ENCODE data around the gene EDDM3A. TPM values are rescaled to one million over a fixed set of nuclear protein-coding genes. Genes with fewer than 3 reads are reported as not detected.
"Not testable (repeated sequence)": the region's sequence is repeated elsewhere in the genome, so short reads cannot be mapped to it uniquely, and the experiment has no call there.

Gene EDDM3A, protein sequence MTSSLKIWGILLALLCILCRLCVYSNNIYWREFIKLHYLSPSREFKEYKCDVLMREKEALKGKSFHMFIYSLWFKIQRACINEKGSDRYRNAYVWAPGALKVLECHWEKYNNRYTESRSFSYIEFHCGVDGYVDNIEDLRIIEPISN
- total RNA-seq (not detected), polyA plus RNA-seq (not detected)

DNA sequence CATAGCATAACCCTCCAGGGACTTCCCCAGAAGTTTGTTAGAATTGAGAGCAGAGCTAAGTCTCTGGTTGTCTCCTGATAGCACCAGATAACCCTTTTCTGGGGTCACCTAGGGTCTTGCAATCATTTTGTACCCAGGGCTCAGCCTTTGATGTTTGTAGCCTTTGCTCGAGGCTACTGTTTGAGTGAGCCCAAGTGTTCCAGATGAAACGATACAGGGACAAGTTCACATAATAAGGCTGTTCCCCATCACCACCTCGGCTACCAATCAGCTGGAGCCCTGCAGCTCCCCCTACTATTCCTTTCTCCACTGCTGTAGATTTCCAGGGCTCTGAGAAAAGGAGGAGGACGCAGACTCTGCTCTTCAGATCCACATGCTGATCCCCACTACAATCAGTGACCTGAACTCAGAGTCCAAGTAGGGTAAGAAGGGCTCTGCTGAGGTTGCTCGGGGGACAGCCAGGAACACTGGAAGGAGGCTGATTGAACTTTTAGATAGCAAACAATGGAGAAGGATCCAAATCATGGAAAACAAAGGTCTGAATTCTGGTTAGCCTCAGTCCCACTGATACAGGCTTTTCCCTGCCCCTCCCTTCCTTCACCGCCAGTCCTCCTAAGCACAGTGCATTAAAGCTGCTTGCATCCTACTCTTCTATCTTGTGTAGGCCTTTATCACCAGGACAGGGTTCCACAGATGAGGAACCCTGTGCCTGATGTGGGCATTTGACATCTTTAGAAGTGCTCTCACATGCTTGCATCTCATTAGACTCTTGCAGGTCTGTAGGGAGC, at the start of gene EDDM3A:
EDDM3A (plus strand) TSS at position 317 of the 788 bp plus-strand sequence. CDS start 1,694 bp downstream, outside the sequence.
- Histone ChIP-seq H3K4me3 (ENCODE audit: low read depth, low read length) (no peak within 1 kb of the TSS), H3K4me1 (ENCODE audit: insufficient read depth) (no peaks in the 10 kb centered on the region), H3K27ac (ENCODE audit: low read depth) (no peak within 1 kb of the TSS), H3K36me3 (ENCODE audit: insufficient read depth) (no peaks in the 10 kb centered on the region)
- no peak for DNase-seq (ENCODE audit: extremely low spot score)
- 64% methylated on average over 6 of the region's 6 CpGs for WGBS

DNA sequence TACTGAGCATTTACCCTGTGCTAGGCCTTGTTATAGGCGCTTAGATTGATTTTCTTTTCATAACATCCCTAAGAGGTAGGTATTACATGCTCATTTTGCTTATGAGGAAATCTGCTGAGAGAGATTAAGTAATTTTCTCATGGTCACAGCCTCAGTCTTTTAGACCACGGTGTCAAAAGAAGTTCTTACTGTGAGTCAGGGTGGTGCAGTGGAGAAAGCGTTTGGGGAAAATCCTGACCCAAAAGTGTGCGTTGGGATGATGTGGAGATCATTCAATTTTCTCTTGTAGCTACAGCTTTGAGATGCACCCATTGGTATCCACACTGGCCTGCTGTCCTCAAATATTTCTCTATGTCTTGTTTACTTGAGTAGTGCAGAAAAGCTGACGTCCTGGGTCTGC, 48.9 kb upstream of the EDDM3A start:
- Histone ChIP-seq H3K27ac (ENCODE audit: low read depth) (no peak overlapping the region), H3K4me1 (ENCODE audit: insufficient read depth) (no peaks in the 10 kb centered on the region), H3K36me3 (ENCODE audit: insufficient read depth) (peaks cover 2% of the 10 kb centered on the region), H3K4me3 (ENCODE audit: low read depth, low read length) (no peak overlapping the region)
- 92% methylated on average over 5 of the region's 5 CpGs for WGBS
- DNase-seq (ENCODE audit: extremely low spot score): no peak

DNA sequence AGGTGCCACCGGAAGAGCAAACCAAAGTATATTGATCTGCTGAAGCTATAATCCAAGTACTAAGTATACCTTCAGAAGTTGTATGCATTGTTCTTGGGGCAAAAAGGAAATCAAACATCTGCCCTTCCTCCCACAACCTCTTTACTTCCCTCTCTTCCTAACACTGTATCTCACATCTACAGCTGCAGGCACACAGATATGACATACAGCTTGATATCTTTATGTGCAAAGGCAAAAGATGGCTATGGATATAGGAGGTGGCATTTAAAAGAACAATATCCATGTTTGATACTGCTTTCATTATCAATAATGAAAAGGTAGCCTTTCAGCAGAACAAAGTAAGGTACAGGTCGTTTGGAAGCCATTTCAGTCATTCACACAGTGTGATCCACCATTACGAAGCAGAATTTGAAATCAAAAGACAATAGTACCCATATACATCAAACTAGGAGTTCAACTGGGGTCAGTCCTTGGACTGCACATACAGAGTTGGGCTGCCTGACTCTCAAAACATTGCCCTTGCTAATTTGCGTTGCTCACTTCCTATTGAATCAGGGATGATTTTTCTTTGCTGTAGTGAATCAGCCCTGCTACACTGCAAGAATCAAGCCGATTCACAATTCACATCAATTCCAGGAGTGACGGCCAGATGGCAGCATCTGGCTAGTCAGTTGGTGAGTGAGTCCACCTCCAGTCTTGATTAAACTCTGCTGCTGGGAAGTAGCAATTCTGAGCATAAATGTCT, 48.2 kb upstream of the EDDM3A start:
- 35% methylated on average over 6 of the region's 6 CpGs for WGBS
- H3K4me3 ChIP-seq (ENCODE audit: low read depth, low read length): no peak overlapping the region
- H3K4me1 ChIP-seq (ENCODE audit: insufficient read depth): no peaks in the 10 kb centered on the region
- no peak overlapping the region for H3K27ac ChIP-seq (ENCODE audit: low read depth)
- peak; percentile 51 for DNase-seq (ENCODE audit: extremely low spot score)
- H3K36me3 ChIP-seq (ENCODE audit: insufficient read depth): peaks cover 2% of the 10 kb centered on the region

DNA sequence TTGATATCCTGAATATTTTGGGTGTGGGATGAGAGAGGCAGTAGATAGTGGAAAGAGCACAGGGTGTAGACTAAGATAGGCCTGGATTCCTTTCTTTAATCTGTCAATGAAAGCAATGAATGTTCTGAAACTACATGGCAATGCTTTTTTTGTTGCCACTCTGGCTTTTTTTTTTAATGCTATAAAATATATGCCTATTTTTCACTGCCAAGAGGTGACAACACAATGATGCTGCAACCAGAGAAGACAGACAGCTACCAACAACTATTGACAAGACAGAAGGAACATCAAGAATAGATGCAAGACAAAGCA, 47.7 kb upstream of the EDDM3A start:
- H3K27ac ChIP-seq (ENCODE audit: low read depth): no peak overlapping the region
- no peak for DNase-seq (ENCODE audit: extremely low spot score)
- H3K4me1 ChIP-seq (ENCODE audit: insufficient read depth): no peaks in the 10 kb centered on the region
- peaks cover 2% of the 10 kb centered on the region for H3K36me3 ChIP-seq (ENCODE audit: insufficient read depth)
- H3K4me3 ChIP-seq (ENCODE audit: low read depth, low read length): no peak overlapping the region

DNA sequence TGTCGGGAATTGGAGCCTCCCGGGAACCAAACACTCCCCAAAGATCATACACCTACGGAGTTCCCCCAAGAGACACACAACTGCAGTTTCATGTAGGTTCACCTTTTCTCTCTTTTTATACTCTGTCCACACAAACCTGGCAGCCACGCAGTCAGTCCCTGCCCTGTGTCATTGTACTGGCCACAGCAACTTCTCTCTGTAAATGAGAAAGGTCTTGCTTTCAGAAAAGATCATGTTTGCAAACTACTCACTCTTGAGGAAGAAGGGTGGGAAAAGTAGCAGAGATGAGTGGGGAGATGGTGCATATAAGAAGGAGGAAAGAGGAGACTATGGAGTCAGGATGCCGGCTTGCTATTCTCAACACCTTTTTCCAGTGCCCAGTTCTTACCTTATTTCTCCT, 46.8 kb upstream of the EDDM3A start:
- Histone ChIP-seq H3K36me3 (ENCODE audit: insufficient read depth) (peaks cover 2% of the 10 kb centered on the region), H3K4me3 (ENCODE audit: low read depth, low read length) (no peak overlapping the region), H3K4me1 (ENCODE audit: insufficient read depth) (no peaks in the 10 kb centered on the region), H3K27ac (ENCODE audit: low read depth) (no peak overlapping the region)
- 86% methylated on average over 5 of the region's 5 CpGs for WGBS
- DNase-seq (ENCODE audit: extremely low spot score): no peak

DNA sequence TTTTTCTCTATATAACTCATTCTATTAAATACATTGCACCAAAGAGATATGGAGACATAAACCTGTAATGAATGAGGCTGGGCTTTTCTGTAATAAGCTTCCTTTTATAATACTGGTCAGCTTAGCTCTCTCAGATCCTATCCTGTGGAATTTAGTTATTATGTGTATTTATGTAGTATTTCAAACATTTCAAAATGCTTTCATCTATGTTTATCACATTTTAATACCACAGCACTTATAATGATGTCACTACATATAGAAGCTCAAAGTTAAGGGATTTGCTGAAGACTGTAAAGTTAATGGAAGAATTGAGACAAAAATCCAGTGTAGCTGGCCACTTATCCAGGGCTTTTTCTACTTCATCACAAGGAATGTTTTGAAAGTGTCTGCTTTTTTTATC, 45.8 kb upstream of the EDDM3A start:
- no peak for DNase-seq (ENCODE audit: extremely low spot score)
- peaks cover 2% of the 10 kb centered on the region for H3K36me3 ChIP-seq (ENCODE audit: insufficient read depth)
- no peak overlapping the region for H3K27ac ChIP-seq (ENCODE audit: low read depth)
- H3K4me1 ChIP-seq (ENCODE audit: insufficient read depth): no peaks in the 10 kb centered on the region
- no peak overlapping the region for H3K4me3 ChIP-seq (ENCODE audit: low read depth, low read length)

DNA sequence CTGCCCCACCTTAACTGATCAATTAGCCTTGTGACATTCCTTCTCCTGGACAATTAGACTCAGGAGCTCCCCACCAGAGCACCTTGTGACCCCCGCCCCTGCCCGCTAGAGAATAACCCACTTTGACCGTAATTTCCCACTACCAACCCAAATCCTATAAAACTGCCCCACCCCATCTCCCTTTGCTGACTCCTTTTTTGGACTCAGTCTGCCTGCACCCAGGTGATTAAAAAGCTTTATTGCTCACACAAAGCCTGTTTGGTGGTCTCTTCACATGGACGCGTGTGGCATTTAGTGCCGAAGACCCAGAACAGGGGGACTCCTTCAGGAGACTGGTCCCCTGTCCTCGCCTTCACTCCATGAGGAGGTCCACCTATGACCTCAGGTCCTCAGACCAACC, 44.7 kb upstream of the EDDM3A start:
- 94% methylated on average over 7 of the region's 7 CpGs for WGBS
- not testable (repeated sequence) for H3K36me3 ChIP-seq (ENCODE audit: insufficient read depth); H3K4me3 ChIP-seq (ENCODE audit: low read depth, low read length); H3K4me1 ChIP-seq (ENCODE audit: insufficient read depth); DNase-seq (ENCODE audit: extremely low spot score); H3K27ac ChIP-seq (ENCODE audit: low read depth)

DNA sequence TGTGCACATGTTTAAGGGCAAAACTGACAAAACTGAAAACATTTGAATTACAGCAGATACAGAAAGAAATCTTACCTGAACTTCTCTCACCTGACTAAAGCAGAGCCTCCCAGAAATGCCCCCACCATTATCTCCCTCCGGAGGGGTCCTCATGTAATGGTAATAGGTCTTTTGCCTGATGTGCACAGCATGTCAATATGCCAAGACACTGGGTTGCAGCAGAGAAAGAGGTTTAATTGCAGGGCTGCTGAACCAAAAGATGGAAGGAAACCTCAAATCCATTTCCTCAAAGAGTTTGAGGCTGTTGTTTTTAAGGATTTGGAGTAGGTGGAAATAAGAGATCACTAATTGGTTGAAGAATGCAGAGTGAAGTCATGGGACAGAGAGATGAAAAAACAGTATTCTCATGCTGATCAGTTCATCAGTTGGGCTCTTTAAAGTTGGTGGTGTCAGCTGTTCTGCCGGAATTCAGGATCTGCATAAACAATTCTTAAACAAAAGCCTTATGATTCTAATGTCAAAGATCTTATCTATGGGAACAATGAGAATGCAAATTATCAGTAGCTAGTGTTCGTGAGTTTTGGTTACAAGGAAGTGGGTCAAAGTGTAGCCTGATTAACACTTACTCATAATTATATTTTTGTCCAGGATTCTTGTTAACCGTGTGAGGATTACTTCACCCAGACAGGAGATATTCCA, 38.9 kb upstream of the EDDM3A start:
- no peak for DNase-seq (ENCODE audit: extremely low spot score)
- Histone ChIP-seq H3K27ac (ENCODE audit: low read depth) (peak overlapping the region; percentile 56), H3K4me1 (ENCODE audit: insufficient read depth) (no peaks in the 10 kb centered on the region), H3K36me3 (ENCODE audit: insufficient read depth) (no peaks in the 10 kb centered on the region), H3K4me3 (ENCODE audit: low read depth, low read length) (no peak overlapping the region)
- WGBS: 45% methylated on average over 4 of the region's 4 CpGs

DNA sequence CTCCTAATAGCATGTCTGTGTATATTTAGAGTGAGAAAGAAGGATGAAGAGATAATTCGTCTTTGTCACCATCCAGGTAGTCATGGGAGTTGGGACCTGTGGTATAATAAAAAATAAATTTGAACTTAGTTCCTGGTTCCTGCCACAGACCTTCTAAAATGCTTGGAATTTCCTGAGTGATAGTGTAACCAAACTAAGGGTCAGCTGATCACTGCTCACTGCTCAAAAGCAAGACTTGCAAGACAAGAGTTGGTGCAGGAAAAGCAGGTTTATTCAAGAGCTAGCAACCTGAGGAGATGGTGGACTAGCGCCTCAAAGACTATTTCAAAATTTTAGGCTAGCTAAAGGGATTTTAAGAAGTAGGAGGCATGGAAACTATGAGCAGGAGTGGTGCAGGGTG, 38.1 kb upstream of the EDDM3A start:
- H3K36me3 ChIP-seq (ENCODE audit: insufficient read depth): no peaks in the 10 kb centered on the region
- no peaks in the 10 kb centered on the region for H3K4me1 ChIP-seq (ENCODE audit: insufficient read depth)
- no peak for DNase-seq (ENCODE audit: extremely low spot score)
- no peak overlapping the region for H3K27ac ChIP-seq (ENCODE audit: low read depth)
- no peak overlapping the region for H3K4me3 ChIP-seq (ENCODE audit: low read depth, low read length)
- WGBS: 38% methylated on average over 2 of the region's 2 CpGs

DNA sequence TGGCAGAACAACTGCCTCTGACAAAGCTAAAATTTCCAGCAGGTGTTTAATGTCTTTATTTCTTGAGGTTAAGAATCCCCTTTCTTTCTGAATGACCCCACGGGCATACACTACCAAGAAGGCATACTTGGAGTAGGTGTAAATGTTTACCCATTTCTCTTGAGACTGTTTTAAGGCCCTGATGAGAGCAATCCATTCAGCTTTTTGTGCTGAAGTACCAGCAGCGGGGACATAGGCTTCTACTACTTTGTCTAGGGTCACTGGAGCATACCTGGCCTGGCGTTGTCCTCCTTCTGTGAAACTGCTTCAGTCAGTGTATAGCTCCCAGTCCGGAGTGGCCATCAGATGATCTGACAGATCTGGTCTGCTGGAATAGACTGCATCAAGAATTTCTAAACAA, 34.4 kb upstream of the EDDM3A start:
- no peak for DNase-seq (ENCODE audit: extremely low spot score)
- H3K4me3 ChIP-seq (ENCODE audit: low read depth, low read length): no peak overlapping the region
- H3K36me3 ChIP-seq (ENCODE audit: insufficient read depth): no peaks in the 10 kb centered on the region
- H3K27ac ChIP-seq (ENCODE audit: low read depth): no peak overlapping the region
- 63% methylated on average over 4 of the region's 4 CpGs for WGBS
- H3K4me1 ChIP-seq (ENCODE audit: insufficient read depth): no peaks in the 10 kb centered on the region

DNA sequence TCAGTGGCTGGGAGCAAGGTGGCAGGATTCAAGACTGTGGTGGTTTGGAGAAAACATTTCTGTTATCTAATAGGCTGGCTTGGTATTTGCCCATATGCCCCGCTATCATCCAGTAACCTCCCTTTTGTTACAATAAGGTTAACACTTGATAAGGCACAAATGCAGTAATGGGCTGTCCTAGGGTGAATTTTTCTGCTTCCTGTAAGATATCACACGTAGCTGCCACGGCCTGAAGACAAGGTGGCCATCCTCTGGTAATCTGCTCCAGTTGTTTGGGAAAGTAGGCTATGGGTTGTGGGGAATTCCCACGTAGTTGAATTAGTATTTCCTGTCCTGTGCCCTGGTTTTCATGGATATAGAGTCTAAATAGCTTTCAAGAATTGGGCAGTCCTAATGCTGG, 34.0 kb upstream of the EDDM3A start:
- no peaks in the 10 kb centered on the region for H3K36me3 ChIP-seq (ENCODE audit: insufficient read depth)
- H3K4me1 ChIP-seq (ENCODE audit: insufficient read depth): no peaks in the 10 kb centered on the region
- 52% methylated on average over 4 of the region's 4 CpGs for WGBS
- no peak overlapping the region for H3K4me3 ChIP-seq (ENCODE audit: low read depth, low read length)
- no peak overlapping the region for H3K27ac ChIP-seq (ENCODE audit: low read depth)
- DNase-seq (ENCODE audit: extremely low spot score): no peak

DNA sequence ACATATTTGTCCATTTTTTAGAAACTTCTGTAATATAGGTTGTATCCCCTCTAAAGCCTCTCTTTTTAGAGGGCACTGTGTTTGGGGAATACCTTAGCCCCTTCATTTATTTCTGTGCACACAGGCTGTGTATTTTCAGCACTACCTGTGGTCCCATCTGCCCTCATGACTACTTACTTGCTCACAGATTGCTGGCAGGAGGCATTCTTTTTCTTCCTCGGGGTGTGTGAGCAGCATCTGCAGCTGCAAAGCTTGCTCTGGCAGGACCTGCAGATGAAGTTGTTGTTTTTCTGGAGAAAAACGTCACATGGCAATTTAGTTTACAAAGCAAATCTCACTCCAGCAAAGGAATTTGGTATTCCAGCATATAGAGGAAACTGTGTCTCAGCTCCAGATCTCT, 32.8 kb upstream of the EDDM3A start:
- whole genome bisulfite sequencing: 38% methylated on average over 2 of the region's 2 CpGs
- Histone ChIP-seq H3K4me3 (ENCODE audit: low read depth, low read length) (no peak overlapping the region), H3K27ac (ENCODE audit: low read depth) (no peak overlapping the region), H3K4me1 (ENCODE audit: insufficient read depth) (no peaks in the 10 kb centered on the region), H3K36me3 (ENCODE audit: insufficient read depth) (no peaks in the 10 kb centered on the region)
- DNase-seq (ENCODE audit: extremely low spot score): no peak

DNA sequence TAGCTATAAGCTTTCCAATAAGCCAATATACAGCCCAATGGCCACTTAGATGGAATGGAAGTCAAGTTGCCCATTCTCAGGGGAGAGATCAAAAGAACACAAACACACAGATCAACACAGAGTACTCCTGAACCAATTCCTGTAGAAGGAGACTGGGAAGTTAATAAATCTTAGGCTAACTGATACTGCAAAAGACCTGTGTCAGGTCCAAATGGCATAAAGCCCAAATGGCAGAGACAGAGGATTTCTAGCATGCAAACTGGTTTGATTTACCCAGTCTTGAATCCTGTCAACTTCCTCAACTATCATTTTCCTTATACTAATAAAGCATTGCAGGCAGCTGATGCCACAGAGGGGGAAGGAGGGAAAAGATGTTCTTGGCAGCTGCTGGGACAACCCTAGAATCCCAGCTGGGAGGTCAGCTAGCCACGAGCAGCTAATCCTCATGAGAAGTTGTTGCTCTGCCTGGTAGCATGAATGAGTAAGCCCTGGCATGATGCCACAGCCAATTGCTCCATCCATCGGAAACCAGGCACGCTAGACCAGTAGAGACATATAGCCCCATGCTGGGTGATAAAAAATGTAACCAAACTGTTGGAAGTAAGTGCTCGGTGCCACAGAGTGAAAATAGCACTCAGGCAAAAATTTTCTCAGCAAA, 31.0 kb upstream of the EDDM3A start:
- 20% methylated on average over 4 of the region's 4 CpGs for WGBS
- no peaks in the 10 kb centered on the region for H3K4me1 ChIP-seq (ENCODE audit: insufficient read depth)
- DNase-seq (ENCODE audit: extremely low spot score): no peak

More for the DNA sequence above, 31.0 kb upstream of the EDDM3A start:
- Histone ChIP-seq H3K4me3 (ENCODE audit: low read depth, low read length) (no peak overlapping the region), H3K36me3 (ENCODE audit: insufficient read depth) (no peaks in the 10 kb centered on the region), H3K27ac (ENCODE audit: low read depth) (no peak overlapping the region)

Data from urinary bladder (tissue), 4 donors.